SU-DHL-6 (cell line): ENCODE measurements around the gene R3HDML.

Source experiments
- H2AFZ ChIP-seq: fragments of 200-600 bp; sonication (generic); 2 replicates; pipeline ENCODE4 v1.6.1; 2014; ENCODE audit warnings: low read depth, mild to moderate bottlenecking, moderate library complexity, mixed read lengths, antibody characterized with exemption, low read length; ENCODE audit not compliant: severe bottlenecking
- H3F3A ChIP-seq: fragments of 200-600 bp; shearing (Covaris generic); 2 replicates; pipeline ENCODE4 v1.6.0; 2016; ENCODE audit warnings: antibody characterized with exemption, mild to moderate bottlenecking; ENCODE audit not compliant: insufficient read depth
- H3K27ac ChIP-seq: fragments of 200-600 bp; sonication (generic); 2 replicates; pipeline ENCODE4 v1.5.1; 2016; ENCODE audit warnings: low read depth, mild to moderate bottlenecking, low read length, moderate library complexity, mixed read lengths
- H3K27me3 ChIP-seq: fragments of 200-600 bp; sonication (generic), shearing (Covaris generic); 2 replicates; pipeline ENCODE4 v1.6.0; 2014; ENCODE audit warnings: mild to moderate bottlenecking, low read length
- H3K36me3 ChIP-seq: fragments of 200-600 bp; sonication (generic); 2 replicates; pipeline ENCODE4 v1.6.1; 2014; ENCODE audit warnings: mild to moderate bottlenecking, low read length, mixed read lengths
- H3K4me2 ChIP-seq: fragments of 300-600, 200-600 bp; shearing (Covaris generic), sonication (generic); 2 replicates; pipeline ENCODE4 v1.6.0; 2014; ENCODE audit warnings: low read length, low read depth, mild to moderate bottlenecking; ENCODE audit not compliant: poor library complexity, severe bottlenecking
- H3K4me3 ChIP-seq: fragments of 200-600 bp; sonication (generic); 2 replicates; pipeline ENCODE4 v1.5.1; 2014; ENCODE audit warnings: antibody characterized with exemption, low read length, mild to moderate bottlenecking, mixed read lengths; ENCODE audit not compliant: insufficient read depth, poor library complexity, severe bottlenecking
- H3K79me2 ChIP-seq: fragments of 200-600 bp; sonication (generic); 2 replicates; pipeline ENCODE4 v1.6.1; 2014; ENCODE audit warnings: mild to moderate bottlenecking, low read length, moderate library complexity; ENCODE audit not compliant: insufficient read depth
- H3K9ac ChIP-seq: fragments of 200-600 bp; sonication (generic); 2 replicates; pipeline ENCODE4 v1.7.0; 2014; ENCODE audit warnings: mild to moderate bottlenecking, low read length
- H3K9me2 ChIP-seq: fragments of 200-600 bp; sonication (generic); replicated peaks from 2 replicates; pipeline ENCODE4 v1.6.1; 2014; ENCODE audit warnings: low read length; ENCODE audit not compliant: insufficient read depth
- H3K9me3 ChIP-seq: fragments of 200-600 bp; sonication (generic); 2 replicates; pipeline ENCODE4 v1.6.1; 2014; ENCODE audit warnings: low read length, mixed read lengths; ENCODE audit not compliant: insufficient read depth
- H4K20me1 ChIP-seq: fragments of 200-600 bp; sonication (generic); 2 replicates; pipeline ENCODE4 v1.6.1; 2014; ENCODE audit warnings: low read depth, mild to moderate bottlenecking, antibody characterized with exemption, low read length, moderate library complexity, mixed read lengths
- CTCF ChIP-seq: fragments of 200-600 bp; sonication (generic); IDR thresholded peaks from one replicate; pipeline ENCODE4 v1.5.1; 2017; ENCODE audit warnings: antibody characterized with exemption, mild to moderate bottlenecking, low read length, moderate library complexity; ENCODE audit not compliant: insufficient read depth, poor library complexity, severe bottlenecking
- EZH2phosphoT487 ChIP-seq: fragments of 200-600 bp; sonication (generic), shearing (Covaris generic); conservative IDR thresholded peaks from 2 replicates; pipeline ENCODE4 v1.6.1; 2018; ENCODE audit warnings: mild to moderate bottlenecking, antibody characterized with exemption, low read length, moderate library complexity, mixed read lengths

Gene R3HDML

GRCh38 chr20:44358776-44359175, 21.9 kb downstream of the R3HDML start:
- Histone ChIP-seq H3K9me3 (no peaks in the 10 kb centered on the region), H3K9ac (no peak overlapping the region), H3K27ac (no peak overlapping the region), H3K27me3 (no peaks in the 10 kb centered on the region), H3K4me3 (no peak overlapping the region), H2AFZ (no peak overlapping the region), H3K79me2 (no peaks in the 10 kb centered on the region), H3K9me2 (no peaks in the 10 kb centered on the region), H3K4me2 (no peak overlapping the region), H4K20me1 (no peaks in the 10 kb centered on the region), H3K36me3 (no peaks in the 10 kb centered on the region), H3F3A (no peaks in the 10 kb centered on the region)
- TF ChIP-seq EZH2phosphoT487, result no peak
- no peak for TF ChIP-seq CTCF

GRCh38 chr20:44360221-44360620, 23.4 kb downstream of the R3HDML start:
- no peak for TF ChIP-seq EZH2phosphoT487
- TF ChIP-seq CTCF, result no peak
- H3K9me3 ChIP-seq, result no peaks in the 10 kb centered on the region
- H3K27me3 ChIP-seq, result no peaks in the 10 kb centered on the region
- H3K4me3 ChIP-seq, result no peak overlapping the region
- no peaks in the 10 kb centered on the region for H3K79me2 ChIP-seq
- no peak overlapping the region for H3K9ac ChIP-seq
- no peaks in the 10 kb centered on the region for H3F3A ChIP-seq
- H3K27ac ChIP-seq, result no peak overlapping the region
- H3K36me3 ChIP-seq, result no peaks in the 10 kb centered on the region
- H2AFZ ChIP-seq, result no peak overlapping the region
- H4K20me1 ChIP-seq, result no peaks in the 10 kb centered on the region
- H3K9me2 ChIP-seq, result no peaks in the 10 kb centered on the region
- no peak overlapping the region for H3K4me2 ChIP-seq

- Histone ChIP-seq H3K4me2 (no peak overlapping the region), H3K36me3 (no peaks in the 10 kb centered on the region), H3K9me3 (no peaks in the 10 kb centered on the region), H3K4me3 (no peak overlapping the region), H4K20me1 (no peaks in the 10 kb centered on the region), H3K9me2 (no peaks in the 10 kb centered on the region), H3F3A (no peaks in the 10 kb centered on the region), H3K27ac (no peak overlapping the region), H3K9ac (no peak overlapping the region), H3K27me3 (no peaks in the 10 kb centered on the region), H3K79me2 (no peaks in the 10 kb centered on the region), H2AFZ (no peak overlapping the region)
- TF ChIP-seq EZH2phosphoT487 (no peak), CTCF (no peak)
These were observed 24.2 kb downstream of the R3HDML start for GRCh38 chr20:44361021-44361420.

- TF ChIP-seq CTCF, result no peak
- Histone ChIP-seq H3F3A (no peaks in the 10 kb centered on the region), H3K4me3 (no peak overlapping the region), H3K9me3 (no peaks in the 10 kb centered on the region), H2AFZ (no peak overlapping the region), H3K4me2 (no peak overlapping the region), H3K9ac (no peak overlapping the region), H3K79me2 (no peaks in the 10 kb centered on the region), H3K36me3 (no peaks in the 10 kb centered on the region), H3K27ac (no peak overlapping the region), H4K20me1 (no peaks in the 10 kb centered on the region), H3K27me3 (no peaks in the 10 kb centered on the region), H3K9me2 (no peaks in the 10 kb centered on the region)
These were observed 25.7 kb downstream of the R3HDML start for GRCh38 chr20:44362466-44362940.
